ENCODE measurements around the gene TSPY4. TPM values are rescaled to one million over a fixed set of nuclear protein-coding genes. Genes with fewer than 3 reads are reported as not detected.
"Not testable (repeated sequence)": the region's sequence is repeated elsewhere in the genome, so short reads cannot be mapped to it uniquely, and the experiment has no call there.

TSPY4 gene
- not detected for polyA plus RNA-seq

GRCh38 chrY:9337164-9337563, at the start of gene TSPY4:
Gene TSPY4, plus strand, starts transcription at chrY:9337464. Its CDS starts 46 bp downstream, at chrY:9337510.
- WGBS, 3 donors = 84% methylated on average over 10 of the region's 26 CpGs; no CpG with 5 or more reads in 2 of the 3 donors
- H3K27ac ChIP-seq (ENCODE audit: low read depth, low read length) = not testable (repeated sequence)

- 56 to 65% methylated on average over 5 to 7 of the region's 7 CpGs; no CpG with 5 or more reads in 1 of the 3 donors for WGBS, 3 donors
- no peak overlapping the region for H3K27ac ChIP-seq (ENCODE audit: low read depth, low read length)
These were observed 16.3 kb upstream of the TSPY4 start for GRCh38 chrY:9320996-9321395.

- not testable (repeated sequence) for H3K27ac ChIP-seq (ENCODE audit: low read depth, low read length)
- 94% methylated on average over 6 of the region's 25 CpGs; no CpG with 5 or more reads in 2 of the 3 donors for WGBS, 3 donors
These were observed 20.2 kb downstream of the TSPY4 start, which contains the start of gene TSPY8 for GRCh38 chrY:9357497-9357896. Gene TSPY8, plus strand, starts transcription at chrY:9357797. Its CDS starts 46 bp downstream, at chrY:9357843.

Other genes with a start within 250 kb of the TSPY4 start
- gene TSPY8, start 20.3 kb downstream of the TSPY4 start, polyA plus RNA-seq = not detected
- gene TSPY3, start 61.0 kb downstream of the TSPY4 start, polyA plus RNA-seq = not detected
- gene TSPY1, start 129.5 kb downstream of the TSPY4 start, polyA plus RNA-seq = not detected
- gene TSPY9, start 149.8 kb downstream of the TSPY4 start, polyA plus RNA-seq = not detected
- not detected for gene TSPY10, start 190.4 kb downstream of the TSPY4 start, polyA plus RNA-seq